ENCODE results near the gene FAM47E. TPM values are rescaled to one million over a fixed set of nuclear protein-coding genes. Genes with fewer than 3 reads are reported as not detected.

The FAM47E gene
- total and polyA plus RNA-seq, 2 of the 13 experiments (the other 11 are each of a cell fraction or from before 2014, with no cell fraction given): 0.33 to 0.66 TPM

GRCh38 chr4:76208005-76208765, 43.3 kb upstream of the FAM47E start (continued):
- no peak for TF ChIP-seq KDM5B (CRISPR knock-in tag; IDR thresholded peaks at IDR 0.05; ENCODE audit: borderline replicate concordance)
- TF ChIP-seq KLF15 (CRISPR knock-in tag; IDR thresholded peaks at IDR 0.05; ENCODE audit: borderline replicate concordance): no peak
- TF ChIP-seq ZNF121 (CRISPR knock-in tag; IDR thresholded peaks at IDR 0.05): no peak
- no peak for TF ChIP-seq RNF2 (conservative IDR thresholded peaks at IDR 0.05; ENCODE audit: low read depth)
- 0 out of 2 replicates have a peak, but pooled peaks have one; percentile 43 for TF ChIP-seq PITX1 (CRISPR knock-in tag; IDR thresholded peaks at IDR 0.05)
- no peak for TF ChIP-seq ZBTB21 (CRISPR knock-in tag; IDR thresholded peaks at IDR 0.05)
- TF ChIP-seq ZNF563 (CRISPR knock-in tag; IDR thresholded peaks at IDR 0.05): no peak
- no peak for TF ChIP-seq CCDC6 (CRISPR knock-in tag; IDR thresholded peaks at IDR 0.05)
- no peak for TF ChIP-seq THAP8 (CRISPR knock-in tag; IDR thresholded peaks at IDR 0.05; ENCODE audit: borderline replicate concordance)
- no peak for TF ChIP-seq ZNF431 (CRISPR knock-in tag; IDR thresholded peaks at IDR 0.05; ENCODE audit: borderline replicate concordance, low read depth)
- peak; percentile 71; the same call in 1 of the 2 replicates for TF ChIP-seq HOMEZ (CRISPR knock-in tag; IDR thresholded peaks at IDR 0.05; ENCODE audit: low read depth)
- peak; percentile 50; the same call in 1 of the 2 replicates for TF ChIP-seq ZGPAT (CRISPR knock-in tag; IDR thresholded peaks at IDR 0.05)
- TF ChIP-seq ZFP37 (CRISPR knock-in tag; IDR thresholded peaks at IDR 0.05; ENCODE audit: borderline replicate concordance): no peak
- TF ChIP-seq MZF1 (CRISPR knock-in tag; IDR thresholded peaks at IDR 0.05; ENCODE audit: borderline replicate concordance): no peak
- TF ChIP-seq ZNF501 (CRISPR knock-in tag; IDR thresholded peaks at IDR 0.05): peak; percentile 42; the same call in 1 of the 2 replicates
- TF ChIP-seq ATRX (CRISPR knock-in tag; IDR thresholded peaks at IDR 0.05; ENCODE audit: borderline replicate concordance): no peak
- no peak for TF ChIP-seq KDM3A (CRISPR knock-in tag; IDR thresholded peaks at IDR 0.05; ENCODE audit: low read depth)
- TF ChIP-seq TRIM24 (CRISPR knock-in tag; IDR thresholded peaks at IDR 0.05): no peak
- no peak for TF ChIP-seq ELK4 (CRISPR knock-in tag; IDR thresholded peaks at IDR 0.05; ENCODE audit: borderline replicate concordance)
- TF ChIP-seq GABPA (IDR thresholded peaks at IDR 0.05; ENCODE audit: low read depth, low read length): no peak
- TF ChIP-seq GABPA (CRISPR knock-in tag; IDR thresholded peaks at IDR 0.05; ENCODE audit: low read depth): peak; percentile 56
- TF ChIP-seq ZNF205 (CRISPR knock-in tag; IDR thresholded peaks at IDR 0.05): peak; percentile 80; the same call in 1 of the 2 replicates
- TF ChIP-seq ZNF614 (CRISPR knock-in tag; IDR thresholded peaks at IDR 0.05; ENCODE audit: borderline replicate concordance): peak; percentile 66; the same call in 1 of the 2 replicates
- no peak for TF ChIP-seq MIER2 (CRISPR knock-in tag; IDR thresholded peaks at IDR 0.05)
- no peak for TF ChIP-seq HNRNPH1 (optimal IDR thresholded peaks at IDR 0.05; ENCODE audit: low read depth, low read length)
